HG02884 (cell line): ENCODE data around the gene SELE.

Source experiments
- ATAC-seq: cut with Tn5 transposase; IDR thresholded peaks from one replicate; pipeline ENCODE4 v1.9.1; 2021; ENCODE audit warnings: mild to moderate bottlenecking, moderate library complexity; ENCODE audit not compliant: unreplicated experiment

SELE gene, protein sequence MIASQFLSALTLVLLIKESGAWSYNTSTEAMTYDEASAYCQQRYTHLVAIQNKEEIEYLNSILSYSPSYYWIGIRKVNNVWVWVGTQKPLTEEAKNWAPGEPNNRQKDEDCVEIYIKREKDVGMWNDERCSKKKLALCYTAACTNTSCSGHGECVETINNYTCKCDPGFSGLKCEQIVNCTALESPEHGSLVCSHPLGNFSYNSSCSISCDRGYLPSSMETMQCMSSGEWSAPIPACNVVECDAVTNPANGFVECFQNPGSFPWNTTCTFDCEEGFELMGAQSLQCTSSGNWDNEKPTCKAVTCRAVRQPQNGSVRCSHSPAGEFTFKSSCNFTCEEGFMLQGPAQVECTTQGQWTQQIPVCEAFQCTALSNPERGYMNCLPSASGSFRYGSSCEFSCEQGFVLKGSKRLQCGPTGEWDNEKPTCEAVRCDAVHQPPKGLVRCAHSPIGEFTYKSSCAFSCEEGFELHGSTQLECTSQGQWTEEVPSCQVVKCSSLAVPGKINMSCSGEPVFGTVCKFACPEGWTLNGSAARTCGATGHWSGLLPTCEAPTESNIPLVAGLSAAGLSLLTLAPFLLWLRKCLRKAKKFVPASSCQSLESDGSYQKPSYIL

DNA sequence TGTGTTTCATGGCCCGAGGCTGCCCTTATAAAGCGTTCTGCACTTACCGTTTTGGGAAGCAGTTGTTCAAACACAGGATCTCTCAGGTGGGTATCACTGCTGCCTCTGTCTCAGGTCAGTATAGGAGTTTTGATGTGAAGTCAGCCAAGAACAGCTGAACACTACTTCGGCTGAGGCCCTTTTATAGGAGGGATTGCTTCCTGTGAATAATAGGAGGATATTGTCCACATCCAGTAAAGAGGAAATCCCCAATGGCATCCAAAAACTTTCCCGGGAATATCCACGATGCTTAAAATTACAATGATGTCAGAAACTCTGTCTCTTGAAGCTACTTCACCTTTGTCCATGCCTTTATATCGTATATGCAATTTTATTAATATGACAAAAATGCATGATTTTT is at the start of gene SELE:
SELE (minus strand) TSS at position 156 of the 400 bp plus-strand sequence. CDS start 467 bp downstream, outside the sequence.
- no peak for ATAC-seq

DNA sequence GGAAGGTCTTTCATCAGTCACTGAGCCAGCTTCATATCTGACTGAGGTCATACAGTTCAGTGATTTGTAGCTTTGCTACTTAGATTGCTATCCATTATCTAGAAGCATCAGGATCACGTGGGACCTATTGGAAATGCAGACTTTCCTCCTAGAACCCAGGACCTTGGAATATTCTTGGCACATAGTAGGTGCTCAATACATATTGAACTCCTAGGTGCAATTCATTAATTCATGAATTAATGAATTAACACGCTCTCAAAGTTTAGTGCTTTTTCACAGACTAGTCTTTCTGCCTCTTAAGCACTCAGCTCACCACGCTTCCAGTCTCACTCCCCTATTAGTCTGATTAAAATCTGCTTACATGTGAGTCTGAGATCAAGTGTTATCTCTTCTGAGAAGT is 48.7 kb upstream of the SELE start:
- ATAC-seq = no peak

DNA sequence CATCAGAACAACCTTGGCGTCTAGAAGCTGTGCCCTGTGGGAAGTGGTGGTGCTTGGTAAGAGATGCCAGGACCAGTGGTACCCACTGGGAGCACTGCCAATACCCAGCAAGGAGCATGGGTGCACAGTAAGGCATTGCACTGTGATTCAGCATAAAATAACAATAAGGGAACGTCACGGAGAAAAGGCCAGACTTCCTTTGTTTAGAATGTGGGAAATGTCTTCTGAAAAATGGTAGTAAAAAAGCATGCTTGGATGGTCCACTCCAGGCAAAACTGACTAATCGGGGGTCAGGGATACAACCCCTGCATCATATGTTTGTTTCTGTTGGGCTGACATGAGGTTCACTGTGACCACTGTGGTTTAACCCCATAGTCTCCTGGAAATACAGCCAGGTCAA is 46.1 kb upstream of the SELE start:
- ATAC-seq = no peak

DNA sequence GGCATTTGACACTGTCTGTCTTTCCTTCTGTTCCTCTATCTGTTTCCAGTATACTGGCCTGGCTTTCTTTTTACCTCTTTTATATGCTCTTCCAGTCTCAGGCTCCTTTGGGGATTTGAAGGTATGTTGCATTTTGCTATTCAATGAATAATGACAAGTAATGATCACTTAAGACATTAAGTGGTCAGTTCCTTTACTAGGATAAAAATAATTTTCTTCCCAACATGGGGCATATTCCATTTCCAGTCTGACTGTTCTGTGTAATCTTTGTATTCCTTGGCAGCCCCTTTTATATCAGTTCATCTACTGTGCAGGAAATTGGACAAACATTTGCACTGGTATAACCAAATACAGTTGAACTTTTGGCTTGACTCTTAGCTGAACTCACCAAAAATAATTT is 45.3 kb upstream of the SELE start:
- no peak for ATAC-seq

DNA sequence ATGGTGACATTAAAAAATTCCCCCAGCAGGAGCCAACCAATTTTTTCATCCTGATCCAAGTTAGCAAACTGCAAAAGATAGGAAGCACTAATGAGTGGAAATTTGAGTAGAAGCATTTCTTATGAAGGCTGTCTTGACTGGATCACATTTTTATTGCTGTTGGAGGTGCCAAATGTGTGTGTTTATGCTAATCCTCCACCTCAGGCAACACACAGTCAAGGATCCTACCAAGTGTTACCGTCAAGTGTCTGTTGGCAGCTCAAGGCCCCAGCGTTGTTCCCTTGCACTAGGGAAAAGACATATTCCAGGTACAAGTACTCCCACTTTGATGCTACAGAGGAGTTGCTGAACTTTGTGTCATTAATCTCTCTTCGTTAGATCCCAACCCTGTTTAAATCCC is 42.6 kb upstream of the SELE start:
- no peak for ATAC-seq

DNA sequence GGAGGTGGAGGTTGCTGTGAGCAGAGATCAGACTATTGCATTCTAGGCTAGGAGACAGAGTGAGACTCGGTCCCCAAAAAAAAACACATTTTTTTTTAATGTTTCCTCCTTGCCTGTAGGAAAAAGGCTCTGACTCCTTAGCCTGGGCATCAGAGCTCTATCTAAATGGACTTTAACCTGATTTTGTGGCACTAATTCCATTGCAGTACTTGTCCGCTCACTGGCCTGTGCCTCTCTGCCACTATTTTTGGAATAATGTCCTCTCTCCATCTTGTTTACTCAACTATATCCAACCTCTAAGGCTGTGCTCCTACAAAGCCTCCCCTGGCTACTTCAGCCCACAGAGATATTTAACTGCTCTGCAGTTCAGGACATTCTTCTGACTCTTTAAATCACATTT is 34.3 kb upstream of the SELE start:
- no peak for ATAC-seq

DNA sequence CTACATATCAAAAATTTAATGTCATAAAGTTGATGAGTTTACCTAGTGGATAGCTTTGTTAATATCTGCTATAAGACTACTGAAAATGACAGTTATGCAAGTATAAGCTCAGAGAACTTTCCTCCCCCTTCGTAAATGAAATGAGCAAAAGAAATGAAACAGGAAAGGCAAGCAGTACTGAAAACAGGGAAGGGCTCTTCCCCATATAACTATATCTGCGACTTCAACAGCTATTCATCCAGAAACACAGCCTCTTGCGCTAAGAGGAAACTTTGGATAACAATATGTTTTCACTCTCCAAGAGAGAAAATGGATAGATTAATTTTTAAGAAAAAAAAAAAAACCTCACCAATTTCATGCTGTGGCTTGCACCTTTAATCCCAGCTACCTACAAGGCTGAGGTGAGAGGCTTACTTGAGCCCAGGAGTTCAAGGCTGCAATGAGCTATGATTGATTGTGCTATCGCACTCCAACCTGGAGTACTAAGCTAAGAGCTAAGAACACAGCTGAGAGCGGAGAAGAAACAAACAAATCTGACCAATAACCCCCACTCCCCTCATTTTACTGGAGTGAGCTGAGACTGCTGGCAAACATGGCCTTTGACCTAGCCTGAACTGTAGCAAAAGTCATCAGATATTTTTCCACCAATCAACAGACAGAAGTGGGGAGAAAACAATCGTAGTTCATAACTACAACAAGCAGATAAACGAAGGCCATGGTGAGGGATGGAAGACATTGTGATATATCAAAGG is 31.9 kb upstream of the SELE start:
- ATAC-seq = no peak

DNA sequence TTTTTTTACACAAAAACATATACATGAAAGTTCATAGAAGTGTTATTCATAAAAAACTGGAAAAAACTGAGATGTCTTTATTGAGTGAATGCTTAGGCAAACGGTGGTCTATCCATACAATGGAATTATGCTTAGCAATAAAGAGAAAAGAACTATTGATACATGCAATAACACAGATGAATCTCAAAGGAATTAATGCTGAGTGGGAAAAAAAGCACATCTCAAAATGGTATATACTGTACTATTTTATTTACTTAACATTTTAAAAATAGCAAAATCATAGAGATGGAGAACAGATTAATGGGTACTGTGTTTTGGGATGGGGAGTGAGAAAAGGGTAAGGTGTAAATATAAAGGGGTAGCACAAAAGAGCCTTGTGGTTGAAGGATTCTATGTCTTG is 31.0 kb upstream of the SELE start:
- no peak for ATAC-seq

DNA sequence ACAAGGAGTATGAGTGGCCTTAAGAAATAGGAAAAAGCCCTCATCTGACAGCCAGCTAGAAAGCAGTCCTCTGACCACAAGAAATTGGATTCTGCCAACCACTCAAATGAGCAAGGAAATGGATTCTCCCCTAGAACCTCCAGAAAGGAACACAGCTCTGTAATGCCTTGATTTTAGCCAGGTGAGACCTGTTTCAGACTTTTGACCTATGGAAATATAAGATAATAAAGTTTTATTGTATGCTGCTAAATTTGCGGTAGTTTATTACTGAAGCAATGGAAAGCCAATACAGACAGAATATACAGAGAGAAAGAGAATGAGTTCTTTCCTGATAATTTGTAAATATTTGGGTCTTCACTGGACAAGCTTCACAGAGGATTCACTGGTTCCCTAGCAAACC is 28.8 kb upstream of the SELE start:
- ATAC-seq = no peak

DNA sequence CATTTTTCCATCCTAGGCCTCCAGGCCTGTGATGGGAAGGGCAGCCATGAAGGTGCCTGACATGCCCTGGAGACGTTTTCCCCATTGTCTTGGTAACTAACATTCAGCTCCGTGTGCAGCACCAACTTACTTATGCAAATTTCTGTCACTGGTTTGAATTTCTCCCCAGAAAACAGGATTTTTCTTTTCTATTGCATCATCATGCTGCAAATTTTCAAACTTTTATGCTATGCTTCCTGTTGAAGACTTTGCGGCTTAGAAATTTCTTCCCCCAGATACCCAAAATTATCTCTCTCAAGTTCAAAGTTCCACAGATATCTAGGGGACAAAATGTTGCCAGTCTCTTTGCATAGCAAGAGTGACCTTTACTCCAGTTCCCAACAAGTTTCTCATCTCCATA is 25.2 kb upstream of the SELE start:
- ATAC-seq = no peak

DNA sequence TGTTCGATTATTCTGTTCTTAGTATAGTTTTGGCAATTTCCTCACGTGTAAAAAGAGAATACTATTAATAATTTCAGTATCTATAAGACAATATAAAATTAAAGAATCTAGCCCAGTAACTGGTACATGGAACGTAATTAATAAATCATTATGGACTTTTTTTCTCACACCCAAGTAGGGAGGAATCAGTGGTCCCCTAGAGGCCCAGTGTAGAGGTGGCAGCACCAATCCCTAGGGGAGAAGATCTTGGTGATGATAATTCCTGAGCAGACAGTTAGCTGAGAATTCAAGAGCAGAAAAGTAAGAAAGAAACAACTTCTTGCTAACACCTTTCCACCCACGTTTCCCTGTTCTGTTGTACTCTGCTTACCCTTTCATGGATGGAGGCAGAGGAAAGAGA is 19.7 kb upstream of the SELE start:
- no peak for ATAC-seq

DNA sequence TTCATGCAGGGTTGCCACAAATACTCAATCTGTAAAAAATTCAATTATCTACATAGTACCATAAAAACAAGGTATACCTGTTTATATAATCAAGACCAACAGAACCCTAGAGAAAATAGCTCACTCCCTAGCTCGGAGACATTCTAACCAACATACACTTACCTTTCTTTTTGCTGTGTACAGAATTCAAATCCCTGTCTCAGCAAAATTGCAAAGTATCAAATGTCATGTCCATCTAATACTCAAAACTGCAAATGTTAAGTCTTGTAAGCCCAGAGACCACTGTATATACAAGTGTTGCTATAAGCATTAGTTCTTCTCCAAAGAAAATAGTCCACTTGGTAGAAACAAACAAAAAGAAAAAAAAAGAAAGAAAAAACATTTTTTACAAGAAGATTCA is 16.2 kb upstream of the SELE start:
- ATAC-seq = no peak

DNA sequence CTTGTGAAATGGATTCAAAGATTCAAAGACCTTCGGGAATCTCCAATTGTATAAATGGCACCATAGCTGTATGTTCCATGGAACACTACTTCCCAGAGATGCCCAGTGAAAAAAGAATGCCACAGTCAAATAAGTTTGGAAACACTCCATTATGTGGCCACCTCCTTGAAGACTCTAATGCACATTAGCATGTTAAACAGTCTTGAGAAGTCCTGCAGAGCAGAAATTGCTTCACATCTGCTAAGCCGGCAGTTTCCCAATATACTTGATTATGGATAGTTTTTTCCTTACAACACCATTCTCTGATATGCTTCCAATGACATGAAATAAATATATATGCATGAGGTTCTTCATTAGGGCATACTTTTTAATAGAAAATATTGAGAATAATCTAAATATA is 12.7 kb upstream of the SELE start:
- no peak for ATAC-seq

DNA sequence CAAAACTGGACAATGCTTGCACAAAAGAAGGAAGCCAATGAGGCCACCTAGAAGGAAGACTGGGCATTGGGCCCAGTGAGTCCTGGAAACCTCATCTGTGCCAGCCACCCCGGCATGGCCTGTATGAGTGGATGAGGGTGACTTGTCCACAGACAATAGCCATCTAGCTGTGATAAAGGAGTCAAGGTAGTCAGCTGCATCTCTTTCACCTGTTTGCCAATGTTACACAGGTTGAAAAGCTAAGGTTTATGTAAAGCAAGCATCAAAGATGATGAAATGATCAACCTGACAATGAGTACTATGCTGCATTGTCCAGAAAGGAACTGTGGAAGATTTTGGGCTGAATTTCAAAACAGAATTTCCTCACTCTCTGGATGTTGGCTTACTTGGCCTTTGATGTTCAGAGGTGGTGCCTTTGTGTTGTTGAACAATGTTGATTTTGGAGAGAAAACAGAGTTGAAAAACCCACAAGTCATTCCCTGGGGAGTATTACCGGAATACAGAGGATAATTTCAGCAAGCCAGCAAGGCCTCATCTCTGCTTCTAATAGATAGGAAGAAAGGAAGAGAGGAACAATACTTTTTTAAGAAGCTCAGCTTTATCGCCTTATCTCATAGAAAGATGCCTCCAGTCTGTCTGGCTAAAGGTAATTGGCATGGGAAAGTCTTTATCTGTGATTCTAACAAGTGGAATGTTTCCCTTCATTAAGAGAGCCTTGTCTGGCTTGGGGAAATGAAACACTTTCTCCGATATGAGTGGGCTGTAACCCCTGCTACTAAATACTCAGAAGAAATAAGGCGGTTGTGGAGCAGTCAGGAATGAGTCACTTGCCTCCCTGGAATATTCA is 11.4 kb upstream of the SELE start:
- ATAC-seq = no peak

DNA sequence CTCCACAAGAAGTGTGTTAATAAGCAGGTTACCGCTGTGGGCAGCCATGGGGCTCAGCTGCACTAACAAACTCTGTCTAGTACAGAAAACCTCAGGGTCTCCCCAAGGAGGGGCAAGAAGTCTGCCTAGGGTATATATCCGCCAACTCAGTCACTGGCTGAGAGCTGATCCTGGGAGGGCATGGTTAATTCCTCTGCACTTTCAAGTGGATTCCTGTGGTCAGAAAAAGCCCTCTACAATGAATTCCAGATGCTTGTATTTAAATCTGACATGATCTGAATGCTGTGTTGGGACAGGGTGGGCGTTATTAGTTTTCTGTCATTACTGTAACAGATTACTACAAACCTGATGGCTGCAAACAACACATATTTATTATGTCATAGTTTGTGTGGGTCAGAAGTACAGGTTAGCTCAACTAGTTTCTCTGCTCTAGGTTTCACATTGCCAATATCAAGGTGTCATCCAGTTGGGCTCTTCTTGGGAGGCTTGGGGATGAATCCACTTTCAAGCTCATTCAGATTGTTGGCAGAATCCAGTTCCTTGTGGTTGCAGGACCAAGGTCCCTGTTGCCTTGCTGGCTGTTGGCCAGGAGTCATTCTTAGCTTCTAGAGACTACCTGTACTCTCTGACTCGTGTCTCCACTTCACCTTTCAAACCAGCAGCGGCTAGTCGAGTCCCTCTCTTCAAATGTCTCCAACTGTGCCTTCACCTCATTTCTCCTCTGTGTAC is 8.0 kb upstream of the SELE start:
- ATAC-seq = no peak

DNA sequence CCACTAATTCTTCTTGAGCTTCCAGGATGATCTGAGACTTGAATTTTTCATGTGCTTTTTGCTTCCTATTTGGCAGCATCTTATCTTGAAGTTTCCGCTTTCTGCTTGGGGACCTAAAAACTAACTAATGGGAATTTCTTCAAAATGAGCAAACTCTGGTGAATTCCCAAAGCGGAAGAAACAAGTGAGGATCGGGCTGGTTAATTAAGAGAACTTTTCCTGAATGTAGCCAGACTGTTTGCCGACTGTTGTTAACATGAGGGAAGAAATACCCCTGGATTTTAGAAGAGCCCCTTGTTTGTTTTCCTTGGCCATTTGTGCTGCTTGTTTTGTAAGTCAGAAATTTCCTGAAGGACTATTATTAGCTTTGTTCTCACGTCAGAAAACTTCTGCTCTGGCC is 6.1 kb upstream of the SELE start:
- no peak for ATAC-seq

DNA sequence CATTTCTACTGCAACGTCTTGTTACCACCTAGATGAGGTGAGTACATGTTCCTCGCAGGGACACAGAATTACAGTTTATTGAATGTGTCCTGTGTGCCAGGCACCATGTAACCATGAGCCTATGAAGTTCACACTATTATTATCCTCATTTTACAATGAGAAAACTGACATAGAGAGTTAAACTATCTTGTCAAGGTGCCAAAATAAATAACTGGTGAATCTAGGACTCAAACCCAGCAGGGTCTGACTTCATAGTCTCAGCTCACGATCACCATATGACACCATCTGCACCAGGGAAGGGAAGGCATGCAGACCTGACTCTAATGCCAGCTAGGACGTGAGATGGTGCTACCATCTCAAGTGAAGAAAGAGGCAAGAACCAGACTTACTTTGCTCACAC is 2.4 kb downstream of the SELE start:
- ATAC-seq = no peak

DNA sequence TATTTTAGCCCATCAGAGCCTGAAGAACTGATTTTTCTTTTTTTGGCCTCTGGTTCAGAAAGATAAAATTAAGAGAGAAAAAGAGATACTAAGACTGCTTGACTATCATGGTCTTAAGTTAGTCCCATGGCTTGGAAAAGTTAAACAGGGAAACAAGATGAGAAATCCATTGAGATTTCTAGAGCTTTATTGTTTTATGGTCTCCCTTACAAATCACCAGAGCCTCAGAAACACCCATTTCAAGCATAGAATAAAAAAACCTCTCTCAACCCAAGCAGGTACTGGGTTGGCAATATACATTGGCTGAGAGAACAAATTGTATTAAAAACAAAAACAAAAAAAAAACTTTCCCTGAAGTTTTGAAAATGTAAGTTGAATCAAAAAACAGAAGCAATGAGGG is 3.9 kb downstream of the SELE start:
- no peak for ATAC-seq

DNA sequence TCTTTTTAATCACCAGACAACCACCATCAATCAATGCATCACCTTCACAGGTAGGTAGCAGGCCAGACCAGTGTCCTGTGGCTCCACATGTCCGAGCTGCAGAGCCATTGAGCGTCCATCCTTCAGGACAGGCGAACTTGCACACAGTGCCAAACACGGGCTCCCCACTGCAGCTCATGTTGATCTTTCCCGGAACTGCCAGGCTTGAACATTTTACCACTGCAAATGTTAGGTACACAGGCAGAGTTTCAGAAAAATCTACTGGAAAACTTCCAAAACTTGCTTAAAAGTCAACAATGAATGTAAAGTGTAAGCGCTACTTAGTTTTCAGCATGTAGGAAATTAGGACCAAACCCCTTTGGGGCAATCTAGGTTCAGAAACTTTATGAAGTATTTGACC is 6.6 kb downstream of the SELE start:
- ATAC-seq = no peak

DNA sequence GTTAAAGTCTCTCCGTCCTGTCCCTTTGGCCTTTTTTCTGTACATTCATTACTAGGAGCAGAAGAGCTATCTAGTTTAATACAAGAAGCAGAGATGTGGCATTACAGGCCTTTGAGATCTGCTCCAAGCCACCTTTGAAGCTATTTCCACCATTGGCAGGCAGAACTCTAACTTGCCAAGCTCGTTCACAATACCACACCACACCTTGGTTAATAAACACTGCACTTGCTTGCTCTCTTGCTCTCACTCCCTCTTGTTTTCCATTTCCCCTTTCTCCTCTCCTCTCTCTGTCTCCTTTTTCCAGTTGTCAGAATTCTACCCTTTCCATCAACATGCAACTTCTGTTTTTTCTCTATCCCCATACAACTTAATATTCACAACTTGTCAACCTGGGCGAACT is 7.0 kb downstream of the SELE start:
- no peak for ATAC-seq

DNA sequence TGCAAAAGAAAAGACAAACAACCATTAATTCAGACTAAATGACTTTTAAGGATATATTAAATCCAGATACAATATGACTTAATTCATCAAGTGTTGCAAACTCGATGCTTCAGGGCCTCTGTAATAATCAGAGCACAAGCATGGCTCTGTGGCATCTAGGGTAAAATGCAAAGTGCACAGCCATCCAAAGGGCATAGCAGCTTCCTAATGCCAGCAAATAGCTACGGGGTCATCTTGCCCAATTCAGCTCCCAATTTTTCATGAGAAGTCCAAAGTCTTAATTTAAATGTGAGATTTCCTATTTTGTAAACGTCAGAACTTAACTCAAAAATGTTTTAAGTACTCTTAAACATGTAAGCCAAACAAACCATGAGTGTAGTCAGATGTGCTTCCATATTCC is 7.9 kb downstream of the SELE start:
- ATAC-seq = no peak
